Transverse colon (tissue), 4 donors: ENCODE results near the gene CLDN20.

Source experiments
- CTCF ChIP-seq, 5 experiments: fragments of 200-600 bp in 3 of 5; fragments of 450-650 bp in 2 of 5; sonication (generic) in 3 of 5; IDR thresholded peaks; 1 replicate in 2 of 5; 2 replicates in 3 of 5; pipeline ENCODE4 v1.5.1; 2016 to 2017; ENCODE audit warnings: antibody characterized with exemption in 5 of 5, inconsistent platforms in 3 of 5, mild to moderate bottlenecking in 2 of 5, moderate library complexity in 1 of 5
- POLR2A ChIP-seq: fragments of 450-650 bp; IDR thresholded peaks from one replicate; pipeline ENCODE4 v1.6.1; 2016; ENCODE audit warnings: antibody characterized with exemption, mild to moderate bottlenecking, moderate library complexity
- POLR2AphosphoS5 ChIP-seq, 3 donors: sonication (generic); formaldehyde crosslinking; IDR thresholded peaks; one replicate each; pipeline ENCODE4 v1.6.1; 2016; ENCODE audit warnings: antibody characterized with exemption in 3 of 3

- TF ChIP-seq CTCF (IDR thresholded peaks at IDR 0.05) (no peak), POLR2AphosphoS5 (IDR thresholded peaks at IDR 0.05) (no peak), POLR2A (no peak)
Measured at GRCh38 chr6:155253337-155253736, 10.5 kb upstream of the CLDN20 start.
